HepG2 (cell line): ENCODE data around the gene ACACB.

Experiments
- FOXA1 ChIP-seq, 2 experiments: fragments of 450-650 bp in 1 of 2; sonication (generic) in 1 of 2; formaldehyde crosslinking in 1 of 2; IDR thresholded peaks; 2 replicates each; pipeline versions ENCODE4 v1.4.0 to v1.6.1; 2016 to 2020; ENCODE audit warnings: missing genetic modification reagents in 1 of 2
- GABPB1 ChIP-seq: IDR thresholded peaks from 2 replicates; pipeline ENCODE4 v1.6.1; 2016; ENCODE audit warnings: mild to moderate bottlenecking, missing genetic modification reagents, moderate library complexity, missing compliant biosample characterization
- HNRNPL ChIP-seq: fragments of 200-400 bp; formaldehyde crosslinking; IDR thresholded peaks from 2 replicates; pipeline ENCODE4 v1.6.1; 2017; ENCODE audit warnings: mild to moderate bottlenecking, low read depth, low read length
- REST ChIP-seq, 2 experiments: IDR thresholded peaks; 2 replicates each; pipeline ENCODE4 v1.6.1; 2011 to 2012; ENCODE audit warnings: low read length in 2 of 2, borderline replicate concordance in 1 of 2, low read depth in 1 of 2, mild to moderate bottlenecking in 1 of 2, moderate library complexity in 1 of 2
- THYN1 ChIP-seq: sonication (generic); formaldehyde crosslinking; IDR thresholded peaks from 2 replicates; pipeline ENCODE4 v1.8.1; 2023; ENCODE audit warnings: low read depth, mild to moderate bottlenecking, moderate library complexity, missing genetic modification reagents, borderline replicate concordance
- ZNF574 ChIP-seq: sonication (generic); formaldehyde crosslinking; IDR thresholded peaks from 2 replicates; pipeline ENCODE4 v1.4.0; 2020; ENCODE audit warnings: missing genetic modification reagents

- TF ChIP-seq FOXA1 (IDR thresholded peaks at IDR 0.05) (no peak), FOXA1 (CRISPR knock-in tag; IDR thresholded peaks at IDR 0.05) (no peak), ZNF574 (CRISPR knock-in tag) (no peak), HNRNPL (no peak), REST (IDR thresholded peaks at IDR 0.05; ENCODE audit: borderline replicate concordance in 1 of 2, low read depth in 1 of 2, low read length in 2 of 2) (no peak), THYN1 (CRISPR knock-in tag) (no peak), GABPB1 (CRISPR knock-in tag) (no peak)
Observed at GRCh38 chr12:109295764-109296425, 179.5 kb downstream of the ACACB start.
